ENCODE measurements around the gene CACNA1D. TPM values are rescaled to one million over a fixed set of nuclear protein-coding genes. Genes with fewer than 3 reads are reported as not detected.

Gene CACNA1D
- total RNA-seq, 1 donor from 2014 or later, result 1.1 TPM

- peaks cover 21% of the 10 kb centered on the region for H3K9me3 ChIP-seq (replicated peaks)
- H3K27me3 ChIP-seq (ENCODE audit: low read depth), result peaks cover 10% of the 10 kb centered on the region
- intact Hi-C loops (cut with micrococcal nuclease), result no loop called here
- DNase-seq, result no peak
- no peaks in the 10 kb centered on the region for H3K36me3 ChIP-seq
- TF ChIP-seq, protein P1, sequence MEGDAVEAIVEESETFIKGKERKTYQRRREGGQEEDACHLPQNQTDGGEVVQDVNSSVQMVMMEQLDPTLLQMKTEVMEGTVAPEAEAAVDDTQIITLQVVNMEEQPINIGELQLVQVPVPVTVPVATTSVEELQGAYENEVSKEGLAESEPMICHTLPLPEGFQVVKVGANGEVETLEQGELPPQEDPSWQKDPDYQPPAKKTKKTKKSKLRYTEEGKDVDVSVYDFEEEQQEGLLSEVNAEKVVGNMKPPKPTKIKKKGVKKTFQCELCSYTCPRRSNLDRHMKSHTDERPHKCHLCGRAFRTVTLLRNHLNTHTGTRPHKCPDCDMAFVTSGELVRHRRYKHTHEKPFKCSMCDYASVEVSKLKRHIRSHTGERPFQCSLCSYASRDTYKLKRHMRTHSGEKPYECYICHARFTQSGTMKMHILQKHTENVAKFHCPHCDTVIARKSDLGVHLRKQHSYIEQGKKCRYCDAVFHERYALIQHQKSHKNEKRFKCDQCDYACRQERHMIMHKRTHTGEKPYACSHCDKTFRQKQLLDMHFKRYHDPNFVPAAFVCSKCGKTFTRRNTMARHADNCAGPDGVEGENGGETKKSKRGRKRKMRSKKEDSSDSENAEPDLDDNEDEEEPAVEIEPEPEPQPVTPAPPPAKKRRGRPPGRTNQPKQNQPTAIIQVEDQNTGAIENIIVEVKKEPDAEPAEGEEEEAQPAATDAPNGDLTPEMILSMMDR (IDR thresholded peaks at IDR 0.05; ENCODE audit: borderline replicate concordance), result no peak
- no peak overlapping the region for H3K27ac ChIP-seq (replicated peaks)
- no peaks in the 10 kb centered on the region for H3K4me1 ChIP-seq
- H3K4me3 ChIP-seq, result no peak overlapping the region
Measured at GRCh38 chr3:53665608-53666425, 171.4 kb downstream of the CACNA1D start.

DNA sequence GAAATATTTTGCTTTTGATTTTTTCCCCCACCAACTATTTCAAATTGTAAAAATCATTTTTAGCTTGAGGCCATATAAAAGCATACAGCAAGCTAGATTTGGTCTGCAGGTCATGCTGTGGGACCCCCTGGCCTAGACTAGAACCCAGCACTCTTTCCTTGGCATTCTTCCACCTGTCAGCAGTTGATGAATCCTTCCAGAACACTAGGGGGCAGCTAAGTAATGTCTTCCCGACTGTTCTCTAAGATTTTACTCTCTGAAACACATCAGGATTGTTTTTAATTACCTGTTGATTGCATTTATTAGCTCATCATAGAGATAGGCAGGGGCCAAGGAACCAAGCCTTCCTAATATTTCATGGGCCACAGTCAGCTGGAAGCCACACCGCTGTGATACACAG, 174.5 kb downstream of the CACNA1D start:
- DNase-seq, result no peak
- H3K36me3 ChIP-seq, result no peaks in the 10 kb centered on the region
- TF ChIP-seq, protein P1 (IDR thresholded peaks at IDR 0.05; ENCODE audit: borderline replicate concordance), result peak; percentile 41
- H3K4me3 ChIP-seq, result no peak overlapping the region
- no peaks in the 10 kb centered on the region for H3K9me3 ChIP-seq (replicated peaks)
- peaks cover 29% of the 10 kb centered on the region for H3K27me3 ChIP-seq (ENCODE audit: low read depth)
- intact Hi-C loops (cut with micrococcal nuclease), result no loop called here
- H3K27ac ChIP-seq (replicated peaks), result no peak overlapping the region
- H3K4me1 ChIP-seq, result no peaks in the 10 kb centered on the region

GRCh38 chr3:53670721-53671120, 176.3 kb downstream of the CACNA1D start:
- no peak for DNase-seq
- Histone ChIP-seq H3K27ac (replicated peaks) (no peak overlapping the region), H3K36me3 (no peaks in the 10 kb centered on the region), H3K9me3 (replicated peaks) (no peaks in the 10 kb centered on the region), H3K4me1 (no peaks in the 10 kb centered on the region), H3K27me3 (ENCODE audit: low read depth) (peaks cover 44% of the 10 kb centered on the region), H3K4me3 (no peak overlapping the region)
- TF ChIP-seq, protein P1 (IDR thresholded peaks at IDR 0.05; ENCODE audit: borderline replicate concordance), result no peak
- intact Hi-C loops (cut with micrococcal nuclease), result no loop called here

- Histone ChIP-seq H3K27ac (replicated peaks) (no peak overlapping the region), H3K4me3 (no peak overlapping the region), H3K4me1 (no peaks in the 10 kb centered on the region), H3K36me3 (no peaks in the 10 kb centered on the region), H3K9me3 (replicated peaks) (no peaks in the 10 kb centered on the region), H3K27me3 (ENCODE audit: low read depth) (peaks cover 40% of the 10 kb centered on the region)
- no peak for DNase-seq
- intact Hi-C loops (cut with micrococcal nuclease), result no loop called here
- TF ChIP-seq, protein P1 (IDR thresholded peaks at IDR 0.05; ENCODE audit: borderline replicate concordance), result no peak
Measured at GRCh38 chr3:53671192-53671960, 177.0 kb downstream of the CACNA1D start.

GRCh38 chr3:53671961-53672299, 177.5 kb downstream of the CACNA1D start:
- H3K27ac ChIP-seq (replicated peaks), result no peak overlapping the region
- intact Hi-C loops (cut with micrococcal nuclease), result no loop called here
- TF ChIP-seq, protein P1 (IDR thresholded peaks at IDR 0.05; ENCODE audit: borderline replicate concordance), result no peak
- no peaks in the 10 kb centered on the region for H3K9me3 ChIP-seq (replicated peaks)
- peaks cover 43% of the 10 kb centered on the region for H3K27me3 ChIP-seq (ENCODE audit: low read depth)
- H3K4me1 ChIP-seq, result peaks cover under 1% of the 10 kb centered on the region
- H3K36me3 ChIP-seq, result no peaks in the 10 kb centered on the region
- no peak overlapping the region for H3K4me3 ChIP-seq
- DNase-seq, result no peak
